Retinal pigment epithelial cell (primary cell): ENCODE data around the gene ARHGEF11.

Experiments used
- DNase-seq: peaks from one replicate; pipeline ENCODE4 v3.0.0-alpha.2; 2010; ENCODE audit warnings: low read depth
- H3K4me3 ChIP-seq: 2 replicates; pipeline ENCODE4 v1.5.1; 2011; ENCODE audit warnings: mild to moderate bottlenecking, low read length, control low read depth, moderate library complexity
- CTCF ChIP-seq: conservative IDR thresholded peaks from 2 replicates; pipeline ENCODE4 v1.5.1; 2011; ENCODE audit warnings: low read depth, low read length, control low read depth, inconsistent platforms

ARHGEF11 gene

GRCh38 chr1:156912861-156913808 is 132.4 kb downstream of the ARHGEF11 start:
- no peak overlapping the region for H3K4me3 ChIP-seq
- TF ChIP-seq CTCF, result no peak
- DNase-seq, result no peak

- no peak for TF ChIP-seq CTCF
- no peak for DNase-seq
- no peak overlapping the region for H3K4me3 ChIP-seq
These were observed 133.2 kb downstream of the ARHGEF11 start for GRCh38 chr1:156912310-156912709.

- no peak overlapping the region for H3K4me3 ChIP-seq
- DNase-seq, result no peak
- TF ChIP-seq CTCF, result no peak
These were observed 133.8 kb downstream of the ARHGEF11 start for GRCh38 chr1:156911577-156912298.

GRCh38 chr1:156910309-156910782 is 135.2 kb downstream of the ARHGEF11 start:
- DNase-seq, result no peak
- TF ChIP-seq CTCF, result peak; percentile 82
- H3K4me3 ChIP-seq, result no peak overlapping the region

- DNase-seq, result no peak
These were observed 135.9 kb downstream of the ARHGEF11 start for GRCh38 chr1:156909671-156910070.

GRCh38 chr1:156908955-156909354 is 136.6 kb downstream of the ARHGEF11 start:
- no peak overlapping the region for H3K4me3 ChIP-seq
- DNase-seq, result no peak
- no peak for TF ChIP-seq CTCF

More at GRCh38 chr1:156909671-156910070, 135.9 kb downstream of the ARHGEF11 start:
- TF ChIP-seq CTCF, result no peak
- no peak overlapping the region for H3K4me3 ChIP-seq
